Ishikawa (cell line): Measurements from ENCODE around the gene FAT2.
A peak's percentile ranks its signal among the peaks of the same experiment; 100 is the strongest.

Experiments
- EGR1 ChIP-seq: IDR thresholded peaks from 2 replicates; pipeline ENCODE4 v1.6.1; 2012
- EP300 ChIP-seq: IDR thresholded peaks from 2 replicates; pipeline ENCODE4 v1.6.1; 2012; ENCODE audit warnings: borderline replicate concordance
- FOXM1 ChIP-seq: IDR thresholded peaks from 2 replicates; pipeline ENCODE4 v1.6.1; 2012; ENCODE audit warnings: low read depth, borderline replicate concordance
- NFIC ChIP-seq: IDR thresholded peaks from 2 replicates; pipeline ENCODE4 v1.6.1; 2012
- RAD21 ChIP-seq: IDR thresholded peaks from 2 replicates; pipeline ENCODE4 v1.6.1; 2012; ENCODE audit warnings: low read depth
- TCF12 ChIP-seq: IDR thresholded peaks from 2 replicates; pipeline ENCODE4 v1.6.1; 2012; ENCODE audit warnings: low read depth
- TEAD4 ChIP-seq: IDR thresholded peaks from 2 replicates; pipeline ENCODE4 v1.6.1; 2012
- USF1 ChIP-seq: IDR thresholded peaks from 2 replicates; pipeline ENCODE4 v1.6.1; 2012
- YY1 ChIP-seq: IDR thresholded peaks from 2 replicates; pipeline ENCODE4 v1.6.1; 2012; ENCODE audit warnings: low read depth
- ZBTB7A ChIP-seq: IDR thresholded peaks from 2 replicates; pipeline ENCODE4 v1.6.1; 2012; ENCODE audit warnings: low read depth
- TF ChIP-seq, protein P1 (sequence below): IDR thresholded peaks from 2 replicates; pipeline ENCODE4 v1.6.1; 2012; ENCODE audit warnings: low read depth, mild to moderate bottlenecking
- TF ChIP-seq, protein P2 (sequence below): IDR thresholded peaks from 2 replicates; pipeline ENCODE4 v1.6.1; 2012

DNA sequence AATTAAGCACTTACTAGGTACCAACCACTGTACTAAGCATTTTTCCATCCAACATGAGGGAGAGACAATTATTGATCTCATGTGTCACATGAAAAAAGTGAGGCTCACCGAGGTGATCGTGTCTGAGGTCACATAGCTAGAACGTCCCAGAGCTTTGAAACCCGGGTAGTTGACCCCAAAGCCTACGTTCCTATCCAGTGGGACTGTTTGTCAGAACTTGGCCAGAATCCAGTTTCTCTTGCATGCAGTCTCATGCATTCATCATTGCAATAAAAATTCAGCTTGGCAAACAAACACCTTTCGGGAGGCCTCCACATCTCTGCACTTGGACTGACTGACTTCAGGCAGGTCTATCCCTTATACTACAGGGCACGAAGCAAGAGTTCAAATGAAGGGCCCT lies 23.4 kb upstream of the FAT2 start:
- TF ChIP-seq, protein P1, sequence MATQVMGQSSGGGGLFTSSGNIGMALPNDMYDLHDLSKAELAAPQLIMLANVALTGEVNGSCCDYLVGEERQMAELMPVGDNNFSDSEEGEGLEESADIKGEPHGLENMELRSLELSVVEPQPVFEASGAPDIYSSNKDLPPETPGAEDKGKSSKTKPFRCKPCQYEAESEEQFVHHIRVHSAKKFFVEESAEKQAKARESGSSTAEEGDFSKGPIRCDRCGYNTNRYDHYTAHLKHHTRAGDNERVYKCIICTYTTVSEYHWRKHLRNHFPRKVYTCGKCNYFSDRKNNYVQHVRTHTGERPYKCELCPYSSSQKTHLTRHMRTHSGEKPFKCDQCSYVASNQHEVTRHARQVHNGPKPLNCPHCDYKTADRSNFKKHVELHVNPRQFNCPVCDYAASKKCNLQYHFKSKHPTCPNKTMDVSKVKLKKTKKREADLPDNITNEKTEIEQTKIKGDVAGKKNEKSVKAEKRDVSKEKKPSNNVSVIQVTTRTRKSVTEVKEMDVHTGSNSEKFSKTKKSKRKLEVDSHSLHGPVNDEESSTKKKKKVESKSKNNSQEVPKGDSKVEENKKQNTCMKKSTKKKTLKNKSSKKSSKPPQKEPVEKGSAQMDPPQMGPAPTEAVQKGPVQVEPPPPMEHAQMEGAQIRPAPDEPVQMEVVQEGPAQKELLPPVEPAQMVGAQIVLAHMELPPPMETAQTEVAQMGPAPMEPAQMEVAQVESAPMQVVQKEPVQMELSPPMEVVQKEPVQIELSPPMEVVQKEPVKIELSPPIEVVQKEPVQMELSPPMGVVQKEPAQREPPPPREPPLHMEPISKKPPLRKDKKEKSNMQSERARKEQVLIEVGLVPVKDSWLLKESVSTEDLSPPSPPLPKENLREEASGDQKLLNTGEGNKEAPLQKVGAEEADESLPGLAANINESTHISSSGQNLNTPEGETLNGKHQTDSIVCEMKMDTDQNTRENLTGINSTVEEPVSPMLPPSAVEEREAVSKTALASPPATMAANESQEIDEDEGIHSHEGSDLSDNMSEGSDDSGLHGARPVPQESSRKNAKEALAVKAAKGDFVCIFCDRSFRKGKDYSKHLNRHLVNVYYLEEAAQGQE = no peak
- TF ChIP-seq EGR1 = no peak
- no peak for TF ChIP-seq TEAD4
- TF ChIP-seq, protein P2, sequence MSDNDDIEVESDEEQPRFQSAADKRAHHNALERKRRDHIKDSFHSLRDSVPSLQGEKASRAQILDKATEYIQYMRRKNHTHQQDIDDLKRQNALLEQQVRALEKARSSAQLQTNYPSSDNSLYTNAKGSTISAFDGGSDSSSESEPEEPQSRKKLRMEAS = no peak
- TF ChIP-seq RAD21 = no peak
- no peak for TF ChIP-seq YY1
- TF ChIP-seq EP300 = no peak
- TF ChIP-seq FOXM1 = no peak
- 0 out of 2 replicates have a peak, but pooled peaks have one; percentile 29 for TF ChIP-seq NFIC
- TF ChIP-seq TCF12 = no peak
- TF ChIP-seq ZBTB7A = no peak
- TF ChIP-seq USF1 = no peak
